NCI-H2196 treated with DMSO at 0.1 percent for 48 hours (cell line): ENCODE results near the gene LRRTM3.

ENCODE experiments used
- DNase-seq: peaks from one replicate; lab custom pipeline; 2025; ENCODE audit not compliant: unreplicated experiment; lab: John Stamatoyannopoulos, UW

The LRRTM3 gene

GRCh38 chr10:66931949-66932343 lies 6.1 kb downstream of the LRRTM3 start:
- DNase-seq, result no peak

- DNase-seq, result no peak
These were observed 8.9 kb downstream of the LRRTM3 start for GRCh38 chr10:66934711-66935110.

- no peak for DNase-seq
These were observed 15.1 kb downstream of the LRRTM3 start for GRCh38 chr10:66940965-66941364.

GRCh38 chr10:66941491-66941890 lies 15.7 kb downstream of the LRRTM3 start:
- no peak for DNase-seq

- no peak for DNase-seq
These were observed 16.6 kb downstream of the LRRTM3 start for GRCh38 chr10:66942407-66942806.

GRCh38 chr10:66943590-66943989 lies 17.8 kb downstream of the LRRTM3 start:
- no peak for DNase-seq

- no peak for DNase-seq
These were observed 26.1 kb downstream of the LRRTM3 start for GRCh38 chr10:66951896-66952295.

GRCh38 chr10:66958466-66958865 lies 32.6 kb downstream of the LRRTM3 start:
- DNase-seq, result no peak

- no peak for DNase-seq
These were observed 39.1 kb downstream of the LRRTM3 start for GRCh38 chr10:66964946-66965345.

GRCh38 chr10:66980246-66980815 lies 54.5 kb downstream of the LRRTM3 start:
- no peak for DNase-seq

GRCh38 chr10:66981361-66982052 lies 55.7 kb downstream of the LRRTM3 start:
- no peak for DNase-seq

GRCh38 chr10:66982053-66982420 lies 56.2 kb downstream of the LRRTM3 start:
- no peak for DNase-seq

GRCh38 chr10:66982792-66983474 lies 57.1 kb downstream of the LRRTM3 start:
- DNase-seq, result no peak

- no peak for DNase-seq
These were observed 57.6 kb downstream of the LRRTM3 start for GRCh38 chr10:66983475-66983818.

GRCh38 chr10:66990143-66990830 lies 64.5 kb downstream of the LRRTM3 start:
- DNase-seq, result no peak

GRCh38 chr10:66996996-66997395 lies 71.2 kb downstream of the LRRTM3 start:
- DNase-seq, result no peak

- DNase-seq, result no peak
These were observed 74.1 kb downstream of the LRRTM3 start for GRCh38 chr10:66999762-67000545.

- no peak for DNase-seq
These were observed 78.9 kb downstream of the LRRTM3 start for GRCh38 chr10:67004690-67005089.

- no peak for DNase-seq
These were observed 80.1 kb downstream of the LRRTM3 start for GRCh38 chr10:67005981-67006380.

GRCh38 chr10:67011480-67011879 lies 85.6 kb downstream of the LRRTM3 start:
- DNase-seq, result no peak

- DNase-seq, result no peak
These were observed 86.1 kb downstream of the LRRTM3 start for GRCh38 chr10:67011981-67012380.
